H1 (cell line): ENCODE results near the gene HOXC5. TPM values are rescaled to one million over a fixed set of nuclear protein-coding genes. Genes with fewer than 3 reads are reported as not detected.

Experiments used
- BCL11A ChIP-seq, 2 experiments: IDR thresholded peaks; one replicate each; pipeline ENCODE4 v1.6.1; 2011; ENCODE audit warnings: low read depth in 2 of 2, low read length in 2 of 2, mild to moderate bottlenecking in 2 of 2
- CBX5 ChIP-seq: fragments of 300-800, 300-1000 bp; sonication (generic); IDR thresholded peaks from 2 replicates; pipeline ENCODE4 v1.7.1; 2016; ENCODE audit warnings: antibody characterized with exemption, low read length, low read depth
- EGR1 ChIP-seq: IDR thresholded peaks from 2 replicates; pipeline ENCODE4 v1.6.1; 2011; ENCODE audit warnings: low read depth, low read length, borderline replicate concordance
- EZH2 ChIP-seq: fragments of 200-600 bp; sonication (generic); IDR thresholded peaks from 2 replicates; pipeline ENCODE4 v1.7.1; 2012; ENCODE audit warnings: low read depth, mild to moderate bottlenecking, moderate library complexity, low read length, inconsistent platforms; ENCODE audit not compliant: severe bottlenecking
- KDM1A ChIP-seq: fragments of 200-600, 300-600 bp; sonication (generic); IDR thresholded peaks from 2 replicates; pipeline ENCODE4 v1.7.1; 2016; ENCODE audit warnings: mild to moderate bottlenecking, low read length, borderline replicate concordance
- SP4 ChIP-seq: IDR thresholded peaks from 2 replicates; pipeline ENCODE4 v1.6.1; 2012; ENCODE audit warnings: low read length, inconsistent platforms
- polyA plus RNA-seq, 7 experiments: library from polyadenylated mRNA; depleted of rRNA in 3 of 7; stranded (reverse) in 5 of 7; unstranded in 2 of 7; fragments of >200 nt in 5 of 7; fragments of 200-250 nt in 2 of 7; gene quantifications; 1 replicate in 5 of 7; 2 replicates in 1 of 7; 4 replicates in 1 of 7; pipeline versions ENCODE4 v1.2.1 to v1.2.3, GENCODE V29; 2011 to 2013; ENCODE audit warnings: missing spikeins in 2 of 7, mixed read lengths in 2 of 7
- total RNA-seq: library from RNA; stranded (reverse); fragmentation: NEBNext Ultra II Directional; extraction: Animal tissue kit (Norgen Biotek cat#: 25700); gene quantifications from 2 replicates; pipeline ENCODE4 v1.2.1, GENCODE V29; 2021
- TF ChIP-seq, protein P1 (sequence below): IDR thresholded peaks from 2 replicates; pipeline ENCODE4 v1.6.1; 2011; ENCODE audit warnings: low read length, improper control_type of control experiment
- TF ChIP-seq, protein P2 (sequence below): IDR thresholded peaks from 2 replicates; pipeline ENCODE4 v1.6.1; 2011; ENCODE audit warnings: low read depth, mild to moderate bottlenecking, low read length; ENCODE audit not compliant: insufficient read depth

Gene HOXC5
- total and polyA plus RNA-seq, 2 of the 8 experiments (the other 6 are each of a cell fraction or from before 2014, with no cell fraction given), result not detected

DNA sequence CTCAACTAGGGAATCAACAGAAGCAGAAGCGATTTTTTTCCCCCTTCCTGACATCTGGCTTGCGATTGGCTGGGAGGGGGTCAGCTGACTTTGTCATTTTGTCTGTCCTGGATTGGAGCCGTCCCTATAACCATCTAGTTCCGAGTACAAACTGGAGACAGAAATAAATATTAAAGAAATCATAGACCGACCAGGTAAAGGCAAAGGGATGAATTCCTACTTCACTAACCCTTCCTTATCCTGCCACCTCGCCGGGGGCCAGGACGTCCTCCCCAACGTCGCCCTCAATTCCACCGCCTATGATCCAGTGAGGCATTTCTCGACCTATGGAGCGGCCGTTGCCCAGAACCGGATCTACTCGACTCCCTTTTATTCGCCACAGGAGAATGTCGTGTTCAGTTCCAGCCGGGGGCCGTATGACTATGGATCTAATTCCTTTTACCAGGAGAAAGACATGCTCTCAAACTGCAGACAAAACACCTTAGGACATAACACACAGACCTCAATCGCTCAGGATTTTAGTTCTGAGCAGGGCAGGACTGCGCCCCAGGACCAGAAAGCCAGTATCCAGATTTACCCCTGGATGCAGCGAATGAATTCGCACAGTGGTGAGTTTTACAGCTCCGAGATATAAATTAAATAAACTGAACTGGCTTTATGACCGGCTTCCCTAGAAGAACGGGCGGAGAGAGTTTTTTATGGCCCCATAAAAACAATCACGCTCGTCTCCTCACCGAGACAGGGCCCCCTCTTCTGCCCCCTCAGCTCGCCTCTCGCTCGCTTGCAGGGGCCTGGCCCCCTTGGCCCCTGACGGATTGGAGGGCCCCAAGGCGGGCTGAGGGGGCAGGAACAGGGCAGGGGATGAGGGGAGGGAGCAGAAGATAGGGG lies 4.3 kb upstream of the HOXC5 start, which contains the start of gene HOXC6 (continued):
- TF ChIP-seq BCL11A (IDR thresholded peaks at IDR 0.05; ENCODE audit: low read depth in 2 of 2, low read length in 2 of 2) (no peak), EZH2 (peak; percentile 50), CBX5 (no peak), KDM1A (no peak), SP4 (no peak), EGR1 (no peak)
- TF ChIP-seq, protein P1, sequence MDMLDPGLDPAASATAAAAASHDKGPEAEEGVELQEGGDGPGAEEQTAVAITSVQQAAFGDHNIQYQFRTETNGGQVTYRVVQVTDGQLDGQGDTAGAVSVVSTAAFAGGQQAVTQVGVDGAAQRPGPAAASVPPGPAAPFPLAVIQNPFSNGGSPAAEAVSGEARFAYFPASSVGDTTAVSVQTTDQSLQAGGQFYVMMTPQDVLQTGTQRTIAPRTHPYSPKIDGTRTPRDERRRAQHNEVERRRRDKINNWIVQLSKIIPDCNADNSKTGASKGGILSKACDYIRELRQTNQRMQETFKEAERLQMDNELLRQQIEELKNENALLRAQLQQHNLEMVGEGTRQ, result peak; percentile 59
- TF ChIP-seq, protein P2, sequence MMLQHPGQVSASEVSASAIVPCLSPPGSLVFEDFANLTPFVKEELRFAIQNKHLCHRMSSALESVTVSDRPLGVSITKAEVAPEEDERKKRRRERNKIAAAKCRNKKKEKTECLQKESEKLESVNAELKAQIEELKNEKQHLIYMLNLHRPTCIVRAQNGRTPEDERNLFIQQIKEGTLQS, result no peak
